ENCODE results near the gene ME1.
A peak's percentile ranks its signal among the peaks of the same experiment; 100 is the strongest.

Gene ME1

GRCh38 chr6:83430611-83431544, at the start of gene ME1 (continued):
- TF ChIP-seq ZNF792 (tag by site-specific recombination; IDR thresholded peaks at IDR 0.05) (no peak), GFI1B (tag by site-specific recombination; IDR thresholded peaks at IDR 0.05) (no peak), ZFHX2 (tag by site-specific recombination; conservative IDR thresholded peaks at IDR 0.05) (peak; percentile 99), ZNF777 (tag by site-specific recombination; IDR thresholded peaks at IDR 0.05; ENCODE audit: borderline replicate concordance) (peak; percentile 88), ZNF155 (tag by site-specific recombination; IDR thresholded peaks at IDR 0.05) (no peak), MYNN (tag by site-specific recombination; IDR thresholded peaks at IDR 0.05; ENCODE audit: borderline replicate concordance) (no peak), ZNF501 (tag by site-specific recombination; IDR thresholded peaks at IDR 0.05) (peak; percentile 50; the same call in 1 of the 2 replicates), ZNF174 (tag by site-specific recombination; IDR thresholded peaks at IDR 0.05) (no peak), ZNF16 (tag by site-specific recombination; IDR thresholded peaks at IDR 0.05; ENCODE audit: low read depth) (0 out of 2 replicates have a peak, but pooled peaks have one; percentile 29), HIC1 (tag by site-specific recombination; IDR thresholded peaks at IDR 0.05) (peak; percentile 79), ZIC2 (tag by site-specific recombination; IDR thresholded peaks at IDR 0.05) (peak; percentile 84), OSR2 (tag by site-specific recombination; IDR thresholded peaks at IDR 0.05) (no peak), PRDM1 (tag by site-specific recombination; IDR thresholded peaks at IDR 0.05) (no peak), ELK4 (IDR thresholded peaks at IDR 0.05; ENCODE audit: borderline replicate concordance, low read depth, low read length) (no peak), KLF9 (tag by site-specific recombination; IDR thresholded peaks at IDR 0.05; ENCODE audit: low read depth) (peak; percentile 61), ZNF341 (tag by site-specific recombination; IDR thresholded peaks at IDR 0.05; ENCODE audit: low read depth) (peak; percentile 81), FEZF1 (tag by site-specific recombination; IDR thresholded peaks at IDR 0.05) (no peak), ZNF416 (tag by site-specific recombination; IDR thresholded peaks at IDR 0.05) (no peak), WT1 (tag by site-specific recombination; IDR thresholded peaks at IDR 0.05) (0 out of 2 replicates have a peak, but pooled peaks have one; percentile 35), ZSCAN5A (tag by site-specific recombination; IDR thresholded peaks at IDR 0.05) (peak; percentile 91), ZNF214 (tag by site-specific recombination; IDR thresholded peaks at IDR 0.05; ENCODE audit: borderline replicate concordance) (no peak), ZNF639 (tag by site-specific recombination; IDR thresholded peaks at IDR 0.05) (peak; percentile 58; the same call in 1 of the 2 replicates), ZNF366 (tag by site-specific recombination; conservative IDR thresholded peaks at IDR 0.05) (no peak), ZNF514 (tag by site-specific recombination; IDR thresholded peaks at IDR 0.05) (no peak), PRDM4 (tag by site-specific recombination; IDR thresholded peaks at IDR 0.05) (0 out of 2 replicates have a peak, but pooled peaks have one; percentile 9), ZBTB48 (tag by site-specific recombination; IDR thresholded peaks at IDR 0.05) (peak; percentile 53; the same call in 1 of the 2 replicates), ZNF677 (tag by site-specific recombination; IDR thresholded peaks at IDR 0.05) (no peak; the same call in 1 of the 2 replicates), PBX3 (CRISPR knock-in tag; IDR thresholded peaks at IDR 0.05) (peak; percentile 44; the same call in 1 of the 2 replicates), MZF1 (tag by site-specific recombination; IDR thresholded peaks at IDR 0.05; ENCODE audit: borderline replicate concordance) (no peak), SALL2 (tag by site-specific recombination; IDR thresholded peaks at IDR 0.05; ENCODE audit: borderline replicate concordance) (no peak)
